NCI-H1930 (cell line): ENCODE data around the gene NXPE3.
A peak's percentile ranks its signal among the peaks of the same experiment; 100 is the strongest.

Source experiments
- DNase-seq, 2 experiments: peaks; one replicate each; lab custom pipeline; 2025; lab: John Stamatoyannopoulos, UW

Gene NXPE3

GRCh38 chr3:101803173-101803782 lies 24.3 kb downstream of the NXPE3 start:
- DNase-seq = peak in 1 of 2 experiments; percentile 25

- no peak for DNase-seq
These were observed 24.9 kb downstream of the NXPE3 start for GRCh38 chr3:101803939-101804338.

- no peak for DNase-seq
These were observed 27.5 kb downstream of the NXPE3 start for GRCh38 chr3:101806491-101806890.

- no peak for DNase-seq
These were observed 28.9 kb downstream of the NXPE3 start for GRCh38 chr3:101807888-101808287.

GRCh38 chr3:101809178-101810021 lies 30.4 kb downstream of the NXPE3 start:
- DNase-seq = peak in 1 of 2 experiments; percentile 4

- DNase-seq = no peak
These were observed 31.0 kb downstream of the NXPE3 start for GRCh38 chr3:101810022-101810418.

- no peak for DNase-seq
These were observed 32.9 kb downstream of the NXPE3 start for GRCh38 chr3:101811875-101812274.

- DNase-seq = no peak
These were observed 33.9 kb downstream of the NXPE3 start for GRCh38 chr3:101812895-101813294.

GRCh38 chr3:101813817-101814440 lies 34.9 kb downstream of the NXPE3 start:
- no peak for DNase-seq

- no peak for DNase-seq
These were observed 35.8 kb downstream of the NXPE3 start for GRCh38 chr3:101814835-101815234.

- DNase-seq = no peak
These were observed 37.5 kb downstream of the NXPE3 start for GRCh38 chr3:101816215-101817149.

GRCh38 chr3:101817992-101818391 lies 39.0 kb downstream of the NXPE3 start:
- DNase-seq = no peak

- no peak for DNase-seq
These were observed 40.7 kb downstream of the NXPE3 start for GRCh38 chr3:101819649-101820206.

- no peak for DNase-seq
These were observed 42.5 kb downstream of the NXPE3 start for GRCh38 chr3:101821503-101821902.

- no peak for DNase-seq
These were observed 44.5 kb downstream of the NXPE3 start for GRCh38 chr3:101823525-101823924.

- no peak for DNase-seq
These were observed 45.7 kb downstream of the NXPE3 start for GRCh38 chr3:101824702-101825101.

- no peak for DNase-seq
These were observed 47.0 kb downstream of the NXPE3 start for GRCh38 chr3:101825904-101826445.

GRCh38 chr3:101827211-101828174 lies 48.5 kb downstream of the NXPE3 start:
- no peak for DNase-seq

GRCh38 chr3:101828276-101828675 lies 49.3 kb downstream of the NXPE3 start:
- DNase-seq = no peak
